GM12874 (cell line): ENCODE measurements around the gene GRIN2A.

Experiments
- TF ChIP-seq, protein P1 (sequence below): IDR thresholded peaks from 2 replicates; pipeline ENCODE4 v1.5.1; 2011; ENCODE audit warnings: low read depth, mild to moderate bottlenecking, control low read depth, low read length, moderate library complexity; ENCODE audit not compliant: insufficient read depth

The GRIN2A gene

DNA sequence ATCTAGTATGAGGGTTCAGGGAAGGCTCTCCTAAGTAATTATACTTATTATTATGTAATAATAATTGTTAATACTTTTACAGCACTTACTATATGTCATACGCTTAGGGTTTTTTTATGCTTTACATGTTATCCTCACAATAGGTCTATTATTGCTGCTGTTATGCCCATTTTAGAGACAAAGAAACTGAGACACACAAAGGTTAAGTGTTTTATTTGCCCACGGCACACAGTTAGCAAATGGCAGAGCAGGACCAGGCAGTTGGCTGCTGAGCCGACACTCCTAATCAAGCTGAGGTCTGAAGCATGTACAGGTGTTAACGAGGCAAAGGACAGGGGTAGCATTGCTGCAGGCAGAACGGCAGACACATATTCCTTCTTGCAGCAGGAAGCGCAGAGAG lies 443.5 kb downstream of the GRIN2A start:
- TF ChIP-seq, protein P1, sequence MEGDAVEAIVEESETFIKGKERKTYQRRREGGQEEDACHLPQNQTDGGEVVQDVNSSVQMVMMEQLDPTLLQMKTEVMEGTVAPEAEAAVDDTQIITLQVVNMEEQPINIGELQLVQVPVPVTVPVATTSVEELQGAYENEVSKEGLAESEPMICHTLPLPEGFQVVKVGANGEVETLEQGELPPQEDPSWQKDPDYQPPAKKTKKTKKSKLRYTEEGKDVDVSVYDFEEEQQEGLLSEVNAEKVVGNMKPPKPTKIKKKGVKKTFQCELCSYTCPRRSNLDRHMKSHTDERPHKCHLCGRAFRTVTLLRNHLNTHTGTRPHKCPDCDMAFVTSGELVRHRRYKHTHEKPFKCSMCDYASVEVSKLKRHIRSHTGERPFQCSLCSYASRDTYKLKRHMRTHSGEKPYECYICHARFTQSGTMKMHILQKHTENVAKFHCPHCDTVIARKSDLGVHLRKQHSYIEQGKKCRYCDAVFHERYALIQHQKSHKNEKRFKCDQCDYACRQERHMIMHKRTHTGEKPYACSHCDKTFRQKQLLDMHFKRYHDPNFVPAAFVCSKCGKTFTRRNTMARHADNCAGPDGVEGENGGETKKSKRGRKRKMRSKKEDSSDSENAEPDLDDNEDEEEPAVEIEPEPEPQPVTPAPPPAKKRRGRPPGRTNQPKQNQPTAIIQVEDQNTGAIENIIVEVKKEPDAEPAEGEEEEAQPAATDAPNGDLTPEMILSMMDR, result no peak

DNA sequence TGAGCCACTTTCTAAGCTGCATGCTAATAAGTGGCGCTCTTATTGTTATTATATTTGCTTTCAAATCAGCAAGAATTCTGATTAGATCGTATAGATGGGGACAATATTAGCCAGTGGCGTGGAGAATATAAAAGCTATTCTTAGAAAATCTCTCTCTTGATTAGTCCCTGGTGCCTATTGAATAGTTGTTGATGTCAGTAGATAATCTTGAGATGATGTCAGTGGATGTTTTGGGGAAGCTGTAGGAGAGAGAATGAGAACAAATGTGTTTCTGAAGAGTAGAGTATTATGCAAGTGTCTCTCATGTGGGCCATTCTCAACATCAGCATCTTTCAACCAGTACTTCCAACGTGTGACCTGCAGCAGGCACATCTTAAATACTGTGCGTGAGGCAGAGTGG lies 445.7 kb downstream of the GRIN2A start:
- TF ChIP-seq, protein P1, result no peak

DNA sequence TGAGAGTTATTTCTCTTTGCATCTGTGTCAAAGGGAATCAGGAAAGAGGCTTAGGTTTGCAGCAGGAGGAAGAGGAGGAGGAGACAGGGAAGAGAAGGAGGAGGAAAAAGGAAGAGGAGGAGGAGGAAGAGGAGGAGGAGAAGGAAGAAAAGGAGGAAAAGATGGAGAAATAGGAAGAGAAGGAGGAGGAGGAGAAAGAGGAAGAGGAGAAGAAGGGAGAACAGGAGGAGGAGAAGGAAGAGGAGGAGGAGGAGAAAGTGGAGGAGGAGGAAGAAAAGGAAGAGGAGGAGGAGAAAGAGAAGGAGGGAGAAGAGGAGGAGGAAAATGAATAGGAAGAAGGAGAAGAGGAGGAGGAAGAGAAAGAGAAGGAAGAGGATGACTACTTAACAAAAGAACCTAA lies 459.1 kb downstream of the GRIN2A start:
- TF ChIP-seq, protein P1, result no peak

DNA sequence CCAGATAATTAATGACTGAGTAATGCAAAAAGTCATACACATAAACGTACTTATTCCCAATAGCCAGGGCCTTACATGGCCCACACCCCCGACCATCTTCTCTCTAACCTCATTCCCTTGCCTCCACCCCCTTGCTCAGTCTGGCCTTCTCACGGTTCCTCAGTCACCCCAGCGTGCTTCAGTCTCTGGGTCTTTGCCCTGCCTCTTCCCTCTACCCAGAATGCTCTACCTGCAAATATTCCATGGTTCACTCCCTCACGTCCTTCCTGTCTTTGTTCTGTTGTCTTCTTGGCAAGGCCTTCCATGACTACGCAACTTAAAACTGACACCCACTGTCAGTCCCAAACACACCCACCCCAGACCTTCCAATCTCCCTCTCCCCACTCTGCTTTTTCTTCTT lies 468.3 kb downstream of the GRIN2A start:
- TF ChIP-seq, protein P1, result no peak

DNA sequence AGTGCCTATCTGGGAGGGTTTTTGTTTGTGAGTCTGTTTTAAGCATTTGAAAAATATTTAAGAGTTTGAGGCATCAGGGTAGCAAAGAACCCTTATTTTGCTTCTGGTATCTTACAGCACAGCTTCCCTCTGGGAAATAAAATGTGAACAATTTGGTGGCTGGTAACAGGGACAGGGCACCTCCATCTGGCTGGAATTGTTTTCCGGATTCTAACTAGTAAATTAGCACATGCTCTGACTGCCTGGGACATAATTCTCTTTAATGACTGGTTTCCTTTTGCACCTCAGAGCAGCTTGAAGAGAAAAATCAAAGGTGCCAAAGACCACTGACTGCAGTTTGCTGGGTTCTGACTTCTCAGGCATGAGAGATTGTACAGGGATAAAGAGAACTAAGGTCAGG lies 469.1 kb downstream of the GRIN2A start:
- TF ChIP-seq, protein P1, result no peak

DNA sequence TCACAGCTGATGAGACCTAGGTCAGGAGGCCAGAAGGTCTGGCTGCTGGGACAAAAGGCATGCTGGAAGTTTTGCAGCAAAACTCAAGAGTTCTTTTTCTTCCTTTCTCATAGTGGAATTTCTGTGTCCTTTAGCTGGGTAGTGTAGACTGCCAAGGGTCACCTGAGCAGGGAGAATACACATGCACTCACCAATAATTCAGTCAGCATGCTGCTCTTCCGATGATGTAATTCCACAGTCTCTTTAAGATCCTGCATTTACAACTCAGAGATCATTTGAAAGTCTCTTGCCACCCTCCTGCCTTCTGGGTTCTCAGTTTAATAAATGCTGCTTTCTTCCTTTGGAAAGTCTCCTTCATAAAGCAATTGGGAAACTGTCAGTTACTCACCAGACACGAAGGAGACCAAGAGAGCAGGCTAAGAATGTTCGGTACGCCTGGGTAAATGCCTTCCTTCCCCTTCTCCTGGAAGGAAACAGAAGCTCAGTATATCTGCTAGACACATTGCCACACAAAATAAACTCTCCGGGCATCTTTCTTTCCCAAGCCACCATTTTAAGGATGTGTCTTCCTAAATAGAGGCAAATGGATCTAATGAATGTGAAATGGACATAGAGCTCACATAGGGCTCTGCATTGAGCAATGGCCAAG lies 473.1 kb downstream of the GRIN2A start:
- TF ChIP-seq, protein P1, result no peak

DNA sequence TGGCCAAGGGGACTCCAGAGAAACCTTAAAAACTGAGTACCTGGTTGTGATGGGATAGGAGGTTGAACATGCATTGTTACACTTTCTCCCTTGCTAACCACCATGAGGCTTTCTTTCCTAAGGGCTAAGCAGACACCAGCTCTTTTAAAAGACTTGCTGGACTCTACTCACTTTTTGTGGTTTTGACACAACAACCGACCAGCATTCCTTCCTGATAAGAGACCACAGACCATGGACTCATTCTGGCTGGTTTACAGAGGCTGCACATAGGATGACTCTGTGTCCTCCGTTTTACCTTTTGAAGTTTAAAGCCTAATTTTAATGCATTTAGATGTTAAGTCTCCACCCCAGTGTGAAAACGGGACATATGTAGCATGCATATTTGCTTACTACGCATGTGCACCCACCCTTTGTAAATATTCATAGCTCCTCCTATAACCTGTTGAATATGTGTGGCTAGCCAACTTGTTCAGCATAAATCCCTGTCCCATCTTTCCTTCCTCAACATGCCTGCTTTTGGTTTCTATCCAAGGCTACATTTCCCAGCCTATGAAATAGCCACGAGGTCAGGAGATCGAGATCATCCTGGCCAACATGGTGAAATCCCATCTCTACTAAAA lies 475.9 kb downstream of the GRIN2A start:
- TF ChIP-seq, protein P1, result no peak
